Measurements from ENCODE around the gene COPZ2.

The COPZ2 gene

DNA sequence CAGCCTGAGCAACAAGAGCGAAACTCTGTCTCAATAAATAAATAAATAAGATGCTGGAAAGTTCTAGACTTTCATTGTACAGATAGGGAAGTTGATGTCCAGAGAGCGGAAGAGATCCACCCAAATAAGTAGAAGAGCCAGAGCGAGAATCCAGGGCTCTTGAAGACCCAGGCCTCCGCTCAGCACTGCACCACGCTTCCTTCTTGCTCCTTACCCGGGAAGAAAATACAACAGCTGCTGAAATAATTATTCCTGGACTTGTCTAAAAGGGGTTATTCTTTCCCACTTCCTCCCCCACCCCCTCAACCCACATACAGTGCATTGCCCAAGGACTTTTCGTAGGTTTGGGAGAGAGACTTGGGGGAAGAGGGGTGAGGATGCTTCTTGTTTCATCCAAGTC is 40.0 kb downstream of the COPZ2 start:
- Histone ChIP-seq H3K4me3 (ENCODE audit: low read length) (no peak overlapping the region), H3K9me3 (ENCODE audit: control insufficient read depth, insufficient read depth, low read length) (no peaks in the 10 kb centered on the region), H3K4me1 (ENCODE audit: control insufficient read depth, insufficient read depth, low read length) (peaks cover 11% of the 10 kb centered on the region), H3K27ac (ENCODE audit: low read length) (no peak overlapping the region), H3K36me3 (ENCODE audit: control insufficient read depth, insufficient read depth, low read length) (no peaks in the 10 kb centered on the region), H3K27me3 (ENCODE audit: control insufficient read depth, insufficient read depth, low read length) (no peaks in the 10 kb centered on the region)
- WGBS (ENCODE audit: insufficient coverage, insufficient read length) = no CpG with 5 or more reads among the region's 7 CpGs
- DNase-seq (ENCODE audit: low read depth, low spot score) = no peak

DNA sequence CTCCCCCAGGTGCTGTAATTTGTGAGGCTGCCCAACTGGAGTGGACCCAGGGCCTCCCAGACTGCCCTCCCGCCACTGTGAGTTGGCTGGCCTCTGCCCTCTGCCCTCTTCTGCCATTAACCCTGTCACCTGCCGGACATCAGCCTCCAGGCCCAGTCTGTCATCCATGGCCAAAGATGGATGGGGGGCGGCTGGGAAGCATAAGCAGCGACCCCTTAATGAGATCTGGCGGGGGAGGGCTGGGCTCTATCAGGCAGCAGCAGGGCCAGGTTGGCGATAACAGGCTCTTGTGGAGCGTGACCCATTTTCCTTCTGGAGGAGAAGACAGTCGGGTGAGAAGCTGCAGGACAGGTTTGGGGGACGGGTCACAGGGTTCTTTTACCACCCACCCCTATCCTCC is 41.4 kb downstream of the COPZ2 start:
- no peaks in the 10 kb centered on the region for H3K9me3 ChIP-seq (ENCODE audit: control insufficient read depth, insufficient read depth, low read length)
- no CpG with 5 or more reads among the region's 9 CpGs for WGBS (ENCODE audit: insufficient coverage, insufficient read length)
- no peak overlapping the region for H3K27ac ChIP-seq (ENCODE audit: low read length)
- H3K36me3 ChIP-seq (ENCODE audit: control insufficient read depth, insufficient read depth, low read length) = no peaks in the 10 kb centered on the region
- H3K27me3 ChIP-seq (ENCODE audit: control insufficient read depth, insufficient read depth, low read length) = no peaks in the 10 kb centered on the region
- DNase-seq (ENCODE audit: low read depth, low spot score) = no peak
- H3K4me1 ChIP-seq (ENCODE audit: control insufficient read depth, insufficient read depth, low read length) = peaks cover 9% of the 10 kb centered on the region
- no peak overlapping the region for H3K4me3 ChIP-seq (ENCODE audit: low read length)

DNA sequence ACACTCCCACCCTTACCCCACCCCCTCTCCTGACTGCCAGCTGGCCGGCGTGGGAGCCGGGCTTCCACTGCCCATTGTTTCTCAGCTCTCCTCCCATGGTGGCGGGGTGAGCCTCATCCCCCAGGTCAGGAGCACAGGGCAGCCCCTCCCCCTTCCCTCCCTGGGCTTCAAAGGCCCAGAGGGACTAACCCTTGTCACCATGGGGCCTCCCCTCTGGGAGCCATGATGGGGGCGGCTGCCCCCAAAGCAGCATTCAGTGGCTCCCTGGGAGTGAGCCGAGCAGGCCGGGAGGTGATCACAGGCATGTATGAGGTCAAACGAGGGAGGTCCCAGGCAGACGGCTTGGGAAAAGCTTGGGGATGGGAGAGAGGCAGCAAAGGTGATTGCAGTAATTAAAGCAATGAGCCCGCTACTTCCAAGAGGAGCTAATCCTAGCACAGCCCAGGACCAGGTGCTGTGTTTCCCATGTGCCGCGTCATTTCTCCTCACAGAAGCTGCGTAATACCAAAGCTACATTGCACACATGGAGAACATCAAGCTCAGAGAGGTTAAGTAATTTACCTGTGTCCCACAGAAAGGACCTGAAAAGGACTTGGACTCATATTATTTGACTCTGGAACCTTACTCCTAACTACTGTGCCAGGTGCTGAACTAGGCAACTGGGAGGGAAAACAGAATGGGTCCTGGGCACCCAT is 42.2 kb downstream of the COPZ2 start:
- H3K4me3 ChIP-seq (ENCODE audit: low read length) = no peak overlapping the region
- DNase-seq (ENCODE audit: low read depth, low spot score) = no peak
- no CpG with 5 or more reads among the region's 13 CpGs for WGBS (ENCODE audit: insufficient coverage, insufficient read length)
- H3K27me3 ChIP-seq (ENCODE audit: control insufficient read depth, insufficient read depth, low read length) = no peaks in the 10 kb centered on the region
- H3K4me1 ChIP-seq (ENCODE audit: control insufficient read depth, insufficient read depth, low read length) = peaks cover 13% of the 10 kb centered on the region
- H3K9me3 ChIP-seq (ENCODE audit: control insufficient read depth, insufficient read depth, low read length) = no peaks in the 10 kb centered on the region
- H3K27ac ChIP-seq (ENCODE audit: low read length) = no peak overlapping the region
- no peaks in the 10 kb centered on the region for H3K36me3 ChIP-seq (ENCODE audit: control insufficient read depth, insufficient read depth, low read length)

DNA sequence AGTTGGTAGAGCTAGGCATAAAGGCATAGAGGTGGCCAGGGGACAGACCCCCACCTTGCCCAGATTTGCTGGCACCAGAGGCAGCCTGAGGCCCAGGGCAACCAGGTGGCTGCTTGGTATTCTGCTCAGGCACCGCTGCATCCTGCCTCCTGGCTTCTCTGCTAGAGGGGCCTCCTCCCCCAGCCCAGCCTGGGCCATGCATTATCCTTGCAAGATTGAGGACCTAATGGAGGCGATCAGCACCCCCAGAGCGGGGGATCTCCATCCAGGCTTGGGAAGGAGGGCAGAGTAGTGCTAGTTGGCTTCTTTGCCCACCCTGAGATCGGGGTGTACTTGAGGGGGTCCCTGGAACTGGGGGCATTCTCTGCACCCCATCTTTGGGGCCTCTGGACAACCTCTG is 42.9 kb downstream of the COPZ2 start:
- Histone ChIP-seq H3K36me3 (ENCODE audit: control insufficient read depth, insufficient read depth, low read length) (no peaks in the 10 kb centered on the region), H3K9me3 (ENCODE audit: control insufficient read depth, insufficient read depth, low read length) (no peaks in the 10 kb centered on the region), H3K27ac (ENCODE audit: low read length) (no peak overlapping the region), H3K27me3 (ENCODE audit: control insufficient read depth, insufficient read depth, low read length) (no peaks in the 10 kb centered on the region), H3K4me1 (ENCODE audit: control insufficient read depth, insufficient read depth, low read length) (peaks cover 13% of the 10 kb centered on the region), H3K4me3 (ENCODE audit: low read length) (no peak overlapping the region)
- DNase-seq (ENCODE audit: low read depth, low spot score) = no peak
- WGBS (ENCODE audit: insufficient coverage, insufficient read length) = no CpG with 5 or more reads among the region's 4 CpGs

DNA sequence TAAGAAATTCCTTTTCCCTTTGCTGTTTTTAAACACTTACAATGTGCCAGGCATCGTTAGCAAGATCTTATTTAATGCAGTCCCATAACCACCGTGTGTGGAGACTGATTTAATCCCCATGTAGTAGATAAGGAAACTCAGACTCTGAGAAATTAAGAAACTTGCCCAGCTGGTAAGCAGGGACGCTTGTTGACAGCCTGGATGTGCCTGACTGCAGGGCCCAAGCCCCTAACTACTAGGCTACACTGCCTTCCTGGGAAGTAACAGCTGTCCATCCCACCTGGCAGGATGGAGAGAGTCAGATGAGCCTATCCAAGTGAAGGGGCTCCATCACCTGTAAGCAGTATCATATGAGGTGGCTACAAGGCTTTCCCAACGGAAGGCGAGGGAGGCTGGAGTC is 43.6 kb downstream of the COPZ2 start:
- Histone ChIP-seq H3K27me3 (ENCODE audit: control insufficient read depth, insufficient read depth, low read length) (no peaks in the 10 kb centered on the region), H3K27ac (ENCODE audit: low read length) (no peak overlapping the region), H3K4me3 (ENCODE audit: low read length) (no peak overlapping the region), H3K9me3 (ENCODE audit: control insufficient read depth, insufficient read depth, low read length) (no peaks in the 10 kb centered on the region), H3K36me3 (ENCODE audit: control insufficient read depth, insufficient read depth, low read length) (no peaks in the 10 kb centered on the region), H3K4me1 (ENCODE audit: control insufficient read depth, insufficient read depth, low read length) (peaks cover 13% of the 10 kb centered on the region)
- DNase-seq (ENCODE audit: low read depth, low spot score) = no peak
- no CpG with 5 or more reads among the region's 5 CpGs for WGBS (ENCODE audit: insufficient coverage, insufficient read length)

DNA sequence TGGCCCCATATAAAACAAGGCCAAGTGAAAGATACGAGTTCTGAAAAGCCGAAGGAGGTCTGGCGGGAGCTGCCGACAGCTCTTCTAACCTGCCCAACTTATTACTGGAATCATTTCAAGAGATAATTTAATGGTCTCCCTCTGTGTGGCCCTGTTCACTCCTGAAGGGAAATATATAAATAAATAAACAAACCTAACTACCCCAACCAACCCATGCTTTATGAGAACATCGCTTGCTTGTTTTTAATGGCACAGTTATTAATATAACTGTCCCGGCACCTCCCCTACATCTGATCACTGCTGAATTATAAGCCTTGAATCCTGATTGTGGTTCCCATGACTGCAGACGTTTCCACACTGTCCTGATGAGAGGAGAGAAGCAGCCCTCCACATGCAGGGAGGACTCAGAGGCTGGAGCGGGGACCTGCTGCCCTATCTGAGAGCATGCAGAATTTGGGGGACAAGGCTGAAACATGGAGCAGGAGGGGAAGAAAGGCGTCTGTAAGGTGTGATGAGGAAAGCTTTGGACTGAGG is 44.5 kb downstream of the COPZ2 start:
- H3K27ac ChIP-seq (ENCODE audit: low read length) = no peak overlapping the region
- H3K4me3 ChIP-seq (ENCODE audit: low read length) = no peak overlapping the region
- H3K27me3 ChIP-seq (ENCODE audit: control insufficient read depth, insufficient read depth, low read length) = no peaks in the 10 kb centered on the region
- H3K36me3 ChIP-seq (ENCODE audit: control insufficient read depth, insufficient read depth, low read length) = no peaks in the 10 kb centered on the region
- no peak for DNase-seq (ENCODE audit: low read depth, low spot score)
- H3K4me1 ChIP-seq (ENCODE audit: control insufficient read depth, insufficient read depth, low read length) = peaks cover 13% of the 10 kb centered on the region
- no CpG with 5 or more reads among the region's 9 CpGs for WGBS (ENCODE audit: insufficient coverage, insufficient read length)
- no peaks in the 10 kb centered on the region for H3K9me3 ChIP-seq (ENCODE audit: control insufficient read depth, insufficient read depth, low read length)

DNA sequence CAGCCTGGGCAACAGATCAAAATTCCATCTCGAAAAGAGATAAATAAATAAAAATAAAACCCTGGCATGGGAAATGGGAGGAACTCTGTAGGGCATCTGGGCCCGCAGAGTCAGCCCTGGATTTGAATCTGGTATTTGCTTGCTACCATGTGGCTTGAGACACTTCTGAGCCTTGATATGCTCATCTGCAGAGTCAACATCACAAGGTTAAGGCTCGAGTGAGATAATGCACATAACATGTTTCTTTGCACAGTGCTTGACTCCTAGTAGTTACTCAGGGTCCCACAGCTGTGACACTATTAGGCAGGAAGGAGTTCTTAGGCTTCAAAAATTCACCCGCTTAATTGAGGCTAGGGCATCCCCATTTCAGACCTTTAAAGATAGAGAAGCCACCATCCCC is 45.4 kb downstream of the COPZ2 start:
- DNase-seq (ENCODE audit: low read depth, low spot score) = no peak
- Histone ChIP-seq H3K27ac (ENCODE audit: low read length) (no peak overlapping the region), H3K27me3 (ENCODE audit: control insufficient read depth, insufficient read depth, low read length) (no peaks in the 10 kb centered on the region), H3K36me3 (ENCODE audit: control insufficient read depth, insufficient read depth, low read length) (no peaks in the 10 kb centered on the region), H3K9me3 (ENCODE audit: control insufficient read depth, insufficient read depth, low read length) (no peaks in the 10 kb centered on the region), H3K4me3 (ENCODE audit: low read length) (no peak overlapping the region), H3K4me1 (ENCODE audit: control insufficient read depth, insufficient read depth, low read length) (peaks cover 14% of the 10 kb centered on the region)
- no CpG with 5 or more reads among the region's 4 CpGs for WGBS (ENCODE audit: insufficient coverage, insufficient read length)

DNA sequence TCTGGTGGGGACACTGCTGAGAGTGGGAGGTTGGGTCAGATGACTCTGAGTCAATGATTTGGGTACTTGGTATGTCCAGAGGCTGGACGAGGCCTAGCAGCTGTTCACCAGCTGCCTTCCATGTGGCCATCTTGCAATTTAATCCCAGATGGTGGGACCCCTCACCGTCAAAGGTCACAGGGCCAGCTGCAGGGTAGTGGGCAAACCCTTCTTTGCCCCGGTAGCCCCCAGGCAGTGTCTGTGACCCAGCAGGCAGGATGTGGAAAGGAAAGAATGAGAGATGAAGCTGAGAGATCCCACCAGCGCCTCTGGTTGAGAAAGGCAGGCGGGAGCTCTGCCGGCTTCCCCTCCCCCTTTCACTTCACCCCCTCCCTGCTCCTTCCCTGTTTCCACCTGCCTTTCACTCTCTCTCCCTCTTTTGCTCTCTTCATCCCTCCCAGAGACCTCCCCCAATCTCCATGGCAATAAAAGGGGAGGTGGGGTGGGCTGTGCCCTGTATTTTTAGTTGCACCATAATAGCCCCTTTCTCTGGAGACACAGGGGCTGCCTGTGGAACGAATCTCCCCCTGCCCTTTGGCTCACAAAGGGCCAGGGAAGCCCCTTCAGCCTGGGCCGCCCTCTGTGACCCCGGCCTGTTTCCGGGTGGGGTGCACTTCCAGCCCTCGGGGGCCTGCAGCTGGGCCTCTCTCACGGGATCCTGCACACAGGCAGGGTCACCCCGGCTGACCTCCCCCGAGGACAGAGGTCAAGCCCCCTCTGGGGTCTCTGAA is 46.5 kb downstream of the COPZ2 start:
- DNase-seq (ENCODE audit: low read depth, low spot score) = no peak
- H3K4me3 ChIP-seq (ENCODE audit: low read length) = no peak overlapping the region
- H3K4me1 ChIP-seq (ENCODE audit: control insufficient read depth, insufficient read depth, low read length) = peaks cover 14% of the 10 kb centered on the region
- H3K9me3 ChIP-seq (ENCODE audit: control insufficient read depth, insufficient read depth, low read length) = no peaks in the 10 kb centered on the region
- no peak overlapping the region for H3K27ac ChIP-seq (ENCODE audit: low read length)
- no CpG with 5 or more reads among the region's 14 CpGs for WGBS (ENCODE audit: insufficient coverage, insufficient read length)
- no peaks in the 10 kb centered on the region for H3K27me3 ChIP-seq (ENCODE audit: control insufficient read depth, insufficient read depth, low read length)
- H3K36me3 ChIP-seq (ENCODE audit: control insufficient read depth, insufficient read depth, low read length) = no peaks in the 10 kb centered on the region

DNA sequence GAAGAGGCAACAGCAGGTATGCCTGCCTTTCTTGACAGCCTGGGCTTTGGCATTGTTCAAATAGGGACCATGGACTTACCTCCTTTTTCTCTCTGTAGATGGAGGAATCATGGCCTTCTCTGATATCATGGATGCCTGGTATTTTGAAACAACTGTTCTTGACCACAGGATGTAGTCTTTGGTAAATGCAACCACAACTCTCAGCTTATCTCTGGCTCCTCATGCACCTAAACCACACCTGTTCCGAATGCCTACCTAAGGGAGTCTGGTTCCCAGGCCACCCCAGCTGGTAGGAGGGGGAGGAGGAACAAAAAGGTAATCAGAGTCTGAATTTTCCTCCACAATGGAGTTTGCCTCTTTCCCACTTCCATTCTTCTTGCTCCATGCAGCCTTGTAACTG is 47.9 kb downstream of the COPZ2 start:
- Histone ChIP-seq H3K27ac (ENCODE audit: low read length) (no peak overlapping the region), H3K27me3 (ENCODE audit: control insufficient read depth, insufficient read depth, low read length) (no peaks in the 10 kb centered on the region), H3K9me3 (ENCODE audit: control insufficient read depth, insufficient read depth, low read length) (no peaks in the 10 kb centered on the region), H3K36me3 (ENCODE audit: control insufficient read depth, insufficient read depth, low read length) (no peaks in the 10 kb centered on the region), H3K4me1 (ENCODE audit: control insufficient read depth, insufficient read depth, low read length) (peaks cover 8% of the 10 kb centered on the region), H3K4me3 (ENCODE audit: low read length) (no peak overlapping the region)
- no peak for DNase-seq (ENCODE audit: low read depth, low spot score)
- WGBS (ENCODE audit: insufficient coverage, insufficient read length) = no CpG with 5 or more reads among the region's 1 CpG

DNA sequence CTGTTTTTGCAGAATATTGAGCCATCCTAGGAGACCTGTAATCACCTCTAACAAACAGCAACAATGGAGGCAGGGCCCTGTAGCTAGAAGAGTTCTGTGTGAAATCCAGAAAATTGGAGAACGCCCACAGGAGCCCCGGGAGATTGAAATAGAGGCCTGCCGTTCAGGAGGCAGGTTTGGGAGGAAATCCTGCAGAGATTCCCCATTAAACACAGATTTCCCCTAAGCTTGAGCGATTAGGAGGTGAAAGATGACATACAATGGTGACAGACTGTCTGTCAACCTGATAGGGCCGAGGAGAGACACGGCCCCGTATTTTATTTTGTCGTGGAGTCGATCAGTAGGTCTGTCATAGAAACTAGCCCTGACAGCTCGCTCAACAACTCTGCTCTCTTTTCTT is 48.4 kb downstream of the COPZ2 start:
- Histone ChIP-seq H3K36me3 (ENCODE audit: control insufficient read depth, insufficient read depth, low read length) (no peaks in the 10 kb centered on the region), H3K4me3 (ENCODE audit: low read length) (no peak overlapping the region), H3K27ac (ENCODE audit: low read length) (no peak overlapping the region), H3K4me1 (ENCODE audit: control insufficient read depth, insufficient read depth, low read length) (peaks cover 6% of the 10 kb centered on the region), H3K27me3 (ENCODE audit: control insufficient read depth, insufficient read depth, low read length) (no peaks in the 10 kb centered on the region), H3K9me3 (ENCODE audit: control insufficient read depth, insufficient read depth, low read length) (no peaks in the 10 kb centered on the region)
- no CpG with 5 or more reads among the region's 10 CpGs for WGBS (ENCODE audit: insufficient coverage, insufficient read length)
- no peak for DNase-seq (ENCODE audit: low read depth, low spot score)
